Activated CD8-positive, alpha-beta T cell treated with anti-CD3 and anti-CD28 coated beads for 36 hours (primary cell): Measurements from ENCODE around the gene SIGLEC6. TPM values are rescaled to one million over a fixed set of nuclear protein-coding genes. Genes with fewer than 3 reads are reported as not detected.

Experiments used
- ATAC-seq: fragments of 200-7000 bp; cut with Tn5 transposase; one replicate; pipeline ENCODE4 v1.10.0; 2021; ENCODE audit warnings: mild to moderate bottlenecking, moderate library complexity
- CTCF ChIA-PET: fragments of 350-600 bp; sonication (Branson Sonifier 250); formaldehyde crosslinking; loops from one replicate; lab custom pipeline; 2021; ENCODE audit warnings: antibody characterized with exemption; lab: Charles Lee
- POLR2A ChIA-PET: fragments of 350-600 bp; sonication (Branson Sonifier 250); formaldehyde crosslinking; loops from one replicate; lab custom pipeline; 2021; ENCODE audit warnings: antibody characterized with exemption; lab: Charles Lee
- DNase-seq: peaks from one replicate; pipeline ENCODE4 v3.0.0-alpha.2; 2020
- H3K27ac Mint-ChIP-seq: one replicate; pipeline ENCODE4 v1.8.0; 2021; ENCODE audit warnings: mild to moderate bottlenecking, mixed read lengths
- H3K27me3 Mint-ChIP-seq: one replicate; pipeline ENCODE4 v1.8.0; 2021; ENCODE audit warnings: mixed read lengths
- H3K36me3 Mint-ChIP-seq: one replicate; pipeline ENCODE4 v1.8.0; 2021; ENCODE audit warnings: low read depth, mixed read lengths
- H3K4me1 Mint-ChIP-seq: one replicate; pipeline ENCODE4 v1.8.0; 2021; ENCODE audit warnings: low read depth, mixed read lengths
- H3K4me3 Mint-ChIP-seq: one replicate; pipeline ENCODE4 v1.8.0; 2021; ENCODE audit warnings: mild to moderate bottlenecking, moderate library complexity, mixed read lengths
- H3K9me3 Mint-ChIP-seq: one replicate; pipeline ENCODE4 v1.8.0; 2021; ENCODE audit warnings: mixed read lengths
- CTCF ChIP-seq: fragments of 200-600 bp; IDR thresholded peaks from one replicate; pipeline ENCODE4 v1.8.0; 2022; ENCODE audit warnings: antibody characterized with exemption, mild to moderate bottlenecking
- intact Hi-C: fragments of 100-400 bp; cut with micrococcal nuclease; formaldehyde crosslinking; loops from one replicate; pipeline ENCODE4 v1.10.0; 2022
- total RNA-seq, 2 experiments: library from RNA; stranded (reverse); gene quantifications; one replicate each; pipeline ENCODE4 v1.2.3, GENCODE V29; 2021

The SIGLEC6 gene
- total RNA-seq, 2 experiments from 2014 or later: not detected

- POLR2A ChIA-PET: no interaction called here
- no peak overlapping the region for H3K27ac Mint-ChIP-seq
- DNase-seq: no peak
- H3K36me3 Mint-ChIP-seq: no peaks in the 10 kb centered on the region
- H3K9me3 Mint-ChIP-seq: no peaks in the 10 kb centered on the region
- H3K4me3 Mint-ChIP-seq: no peak overlapping the region
- no peak for ATAC-seq
- peaks cover 5% of the 10 kb centered on the region for H3K4me1 Mint-ChIP-seq
- CTCF ChIA-PET: interaction anchor here (1.6 kb wide), 1 partner anchor 63 kb away, joined by 3 read pairs; no protein-coding TSS in a partner anchor
- H3K27me3 Mint-ChIP-seq: peaks cover 53% of the 10 kb centered on the region
- intact Hi-C loops: no loop called here
- no peak for TF ChIP-seq CTCF
Measured at GRCh38 chr19:51535535-51535934, 4.1 kb upstream of the SIGLEC6 start.

DNA sequence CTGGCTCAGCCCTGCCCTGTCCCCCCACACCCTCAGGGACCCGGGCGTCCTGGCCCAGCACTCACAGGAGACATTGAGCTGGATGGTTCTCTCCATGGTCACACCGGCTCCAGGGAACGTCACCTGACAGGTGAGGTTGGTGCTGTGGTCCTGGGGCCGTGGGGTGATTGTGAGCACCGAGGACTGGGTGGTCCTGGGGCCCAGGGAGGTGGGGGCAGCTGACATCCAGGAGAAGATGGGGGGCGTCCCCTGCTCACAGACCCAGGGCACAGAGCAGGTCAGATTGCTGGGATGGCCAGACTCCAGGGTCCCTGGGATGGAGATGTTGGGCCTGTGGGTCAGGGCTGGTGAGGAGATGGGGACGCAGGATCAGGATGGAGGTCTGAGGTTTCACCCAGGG lies 854 bp downstream of the SIGLEC6 start:
- DNase-seq (no peak), ATAC-seq (no peak)
- Mint-ChIP-seq H3K9me3 (no peaks in the 10 kb centered on the region), H3K4me3 (no peak overlapping the region), H3K27ac (no peak overlapping the region), H3K36me3 (no peaks in the 10 kb centered on the region), H3K4me1 (peaks cover 5% of the 10 kb centered on the region), H3K27me3 (peaks cover 46% of the 10 kb centered on the region)
- ChIA-PET POLR2A (interaction anchor here (0.6 kb wide), 1 partner anchor 530 kb away, joined by 3 read pairs; no protein-coding TSS in a partner anchor), CTCF (interaction anchor here (0.8 to 1.8 kb wide), 2 partner anchors 127 to 130 kb away, joined by 3 to 6 read pairs; no protein-coding TSS in a partner anchor)
- TF ChIP-seq CTCF: no peak
- intact Hi-C loops: no loop called here

DNA sequence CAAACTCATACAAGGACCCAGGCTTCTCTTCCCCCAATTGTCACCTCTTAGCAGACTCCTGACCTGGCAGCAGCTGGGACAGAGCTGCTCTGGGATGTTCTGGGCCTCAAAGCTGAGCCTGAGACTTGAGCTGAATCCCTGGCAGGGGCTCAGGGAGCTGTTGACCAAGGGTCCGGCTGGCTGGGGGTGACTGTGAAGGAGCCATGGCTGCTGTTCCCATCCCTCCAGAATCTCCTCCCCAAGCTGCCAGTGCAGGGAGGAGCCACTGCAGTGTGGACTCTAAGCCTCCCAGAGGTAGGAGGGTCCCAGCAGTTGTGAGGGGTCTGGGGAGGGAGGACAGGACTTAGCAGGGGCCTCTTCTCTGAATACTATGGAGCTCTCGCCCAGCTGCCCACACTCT lies 2.2 kb downstream of the SIGLEC6 start:
- intact Hi-C loops: no loop called here
- Mint-ChIP-seq H3K9me3 (no peaks in the 10 kb centered on the region), H3K27me3 (peaks cover 38% of the 10 kb centered on the region), H3K4me1 (peaks cover 5% of the 10 kb centered on the region), H3K4me3 (no peak overlapping the region), H3K27ac (no peak overlapping the region), H3K36me3 (no peaks in the 10 kb centered on the region)
- no peak for DNase-seq
- no peak for TF ChIP-seq CTCF
- ATAC-seq: no peak
- ChIA-PET POLR2A (no interaction called here), CTCF (interaction anchor here (2.4 to 3.8 kb wide), 2 partner anchors 15 to 128 kb away, joined by 8 to 13 read pairs; no protein-coding TSS in a partner anchor)

- no peaks in the 10 kb centered on the region for H3K36me3 Mint-ChIP-seq
- ATAC-seq (no peak), DNase-seq (no peak)
- ChIA-PET POLR2A (no interaction called here), CTCF (interaction anchor here (0.8 kb wide), 1 partner anchor 53 kb away, joined by 3 read pairs; no protein-coding TSS in a partner anchor)
- peaks cover 33% of the 10 kb centered on the region for H3K27me3 Mint-ChIP-seq
- H3K27ac Mint-ChIP-seq: no peak overlapping the region
- intact Hi-C loops: no loop called here
- H3K4me3 Mint-ChIP-seq: no peak overlapping the region
- TF ChIP-seq CTCF: no peak
- no peaks in the 10 kb centered on the region for H3K9me3 Mint-ChIP-seq
- no peaks in the 10 kb centered on the region for H3K4me1 Mint-ChIP-seq
Measured at GRCh38 chr19:51525651-51526050, 5.8 kb downstream of the SIGLEC6 start.

- intact Hi-C loops: no loop called here
- TF ChIP-seq CTCF: no peak
- ChIA-PET CTCF (no interaction called here), POLR2A (no interaction called here)
- Mint-ChIP-seq H3K4me3 (no peak overlapping the region), H3K27ac (no peak overlapping the region), H3K36me3 (no peaks in the 10 kb centered on the region), H3K9me3 (no peaks in the 10 kb centered on the region), H3K4me1 (no peaks in the 10 kb centered on the region), H3K27me3 (peaks cover 32% of the 10 kb centered on the region)
- no peak for ATAC-seq
- DNase-seq: no peak
Measured at GRCh38 chr19:51524666-51525264, 6.7 kb downstream of the SIGLEC6 start.
